HepG2 (cell line): Measurements from ENCODE around the gene ALPL. TPM values are rescaled to one million over a fixed set of nuclear protein-coding genes. Genes with fewer than 3 reads are reported as not detected.

Experiments
- CREM ChIP-seq, 2 experiments: sonication (generic) in 1 of 2; formaldehyde crosslinking in 1 of 2; IDR thresholded peaks; 2 replicates each; pipeline versions ENCODE4 v1.4.0 to v1.6.1; 2016 to 2020; ENCODE audit warnings: antibody characterized with exemption in 1 of 2, mild to moderate bottlenecking in 1 of 2, missing genetic modification reagents in 1 of 2
- ELF3 ChIP-seq: IDR thresholded peaks from 2 replicates; pipeline ENCODE4 v1.6.1; 2016; ENCODE audit warnings: missing genetic modification reagents, missing compliant biosample characterization
- FOSL1 ChIP-seq: sonication (generic); formaldehyde crosslinking; IDR thresholded peaks from 2 replicates; pipeline ENCODE4 v1.9.0; 2021; ENCODE audit warnings: missing genetic modification reagents, borderline replicate concordance
- IRF2 ChIP-seq: IDR thresholded peaks from 2 replicates; pipeline ENCODE4 v1.6.1; 2018; ENCODE audit warnings: missing genetic modification reagents, missing compliant biosample characterization
- MTA1 ChIP-seq: sonication (generic); formaldehyde crosslinking; IDR thresholded peaks from 2 replicates; pipeline ENCODE4 v1.4.0; 2020; ENCODE audit warnings: missing genetic modification reagents, mild to moderate bottlenecking, borderline replicate concordance
- SNAI1 ChIP-seq: sonication (generic); formaldehyde crosslinking; IDR thresholded peaks from 2 replicates; pipeline ENCODE4 v1.5.0; 2020; ENCODE audit warnings: mild to moderate bottlenecking, missing genetic modification reagents, borderline replicate concordance
- ZFP41 ChIP-seq: sonication (generic); formaldehyde crosslinking; IDR thresholded peaks from 2 replicates; pipeline ENCODE4 v1.4.0; 2020; ENCODE audit warnings: mild to moderate bottlenecking, missing genetic modification reagents, borderline replicate concordance
- ZMYM2 ChIP-seq: sonication (generic); formaldehyde crosslinking; IDR thresholded peaks from 2 replicates; pipeline ENCODE4 v1.8.0; 2022; ENCODE audit warnings: mild to moderate bottlenecking, missing genetic modification reagents
- ZNF20 ChIP-seq: sonication (generic); formaldehyde crosslinking; IDR thresholded peaks from 2 replicates; pipeline ENCODE4 v1.4.0; 2020; ENCODE audit warnings: mild to moderate bottlenecking, moderate library complexity, missing genetic modification reagents
- ZNF263 ChIP-seq: sonication (generic); formaldehyde crosslinking; IDR thresholded peaks from 2 replicates; pipeline ENCODE4 v1.4.0; 2020; ENCODE audit warnings: missing genetic modification reagents
- ZNF3 ChIP-seq: IDR thresholded peaks from 2 replicates; pipeline ENCODE4 v1.7.0; 2017; ENCODE audit warnings: inconsistent platforms
- ZNF44 ChIP-seq: sonication (generic); formaldehyde crosslinking; IDR thresholded peaks from 2 replicates; pipeline ENCODE4 v1.5.1; 2020; ENCODE audit warnings: mild to moderate bottlenecking, missing genetic modification reagents
- ZNF446 ChIP-seq: sonication (generic); formaldehyde crosslinking; IDR thresholded peaks from 2 replicates; pipeline ENCODE4 v1.5.0; 2020; ENCODE audit warnings: mild to moderate bottlenecking, missing genetic modification reagents
- ZNF660 ChIP-seq: sonication (generic); formaldehyde crosslinking; IDR thresholded peaks from 2 replicates; pipeline ENCODE4 v1.5.1; 2020; ENCODE audit warnings: mild to moderate bottlenecking, low read depth, missing genetic modification reagents, borderline replicate concordance
- ZNF777 ChIP-seq: sonication (generic); formaldehyde crosslinking; IDR thresholded peaks from 2 replicates; pipeline ENCODE4 v1.4.0; 2020; ENCODE audit warnings: missing genetic modification reagents
- polyA plus RNA-seq, 8 experiments: library from polyadenylated mRNA; depleted of rRNA in 3 of 8; stranded (reverse) in 7 of 8; unstranded in 1 of 8; fragments of >200 nt; fragmentation: Illumina TruSeq in 4 of 8; extraction: Trizol in 4 of 8; gene quantifications; 2 replicates each; pipeline versions ENCODE4 v1.2.1 to v1.2.3, GENCODE V29; 2011 to 2016; ENCODE audit warnings: low read depth in 4 of 8, missing spikeins in 1 of 8, mixed read lengths in 1 of 8; ENCODE audit not compliant: insufficient read depth in 1 of 8
- total RNA-seq, 5 experiments: library from RNA; depleted of rRNA; stranded (reverse); fragments of >200 nt; fragmentation: Illumina TruSeq; extraction: Trizol; gene quantifications; 2 replicates each; pipeline ENCODE4 v1.2.3, GENCODE V29; 2016; ENCODE audit warnings: low read depth in 1 of 5
- TF ChIP-seq, protein P1 (sequence below): sonication (generic); formaldehyde crosslinking; IDR thresholded peaks from 2 replicates; pipeline ENCODE4 v1.4.0; 2020; ENCODE audit warnings: mild to moderate bottlenecking, missing genetic modification reagents
- TF ChIP-seq, protein P2 (sequence below): IDR thresholded peaks from 2 replicates; pipeline ENCODE4 v1.6.1; 2016
- TF ChIP-seq, protein P3 (sequence below): sonication (generic); formaldehyde crosslinking; IDR thresholded peaks from 2 replicates; pipeline ENCODE4 v1.8.0; 2022; ENCODE audit warnings: mild to moderate bottlenecking, missing genetic modification reagents, borderline replicate concordance
- TF ChIP-seq, protein P4 (sequence below): sonication (generic); formaldehyde crosslinking; IDR thresholded peaks from 2 replicates; pipeline ENCODE4 v1.5.1; 2020; ENCODE audit warnings: missing genetic modification reagents, mild to moderate bottlenecking, borderline replicate concordance
- TF ChIP-seq, protein P5 (sequence below): IDR thresholded peaks from 2 replicates; pipeline ENCODE4 v1.6.1; 2016

Gene ALPL
- total and polyA plus RNA-seq, 2 of the 13 experiments (the other 11 are each of a cell fraction or from before 2014, with no cell fraction given): 0.12 TPM; not detected in 1

DNA sequence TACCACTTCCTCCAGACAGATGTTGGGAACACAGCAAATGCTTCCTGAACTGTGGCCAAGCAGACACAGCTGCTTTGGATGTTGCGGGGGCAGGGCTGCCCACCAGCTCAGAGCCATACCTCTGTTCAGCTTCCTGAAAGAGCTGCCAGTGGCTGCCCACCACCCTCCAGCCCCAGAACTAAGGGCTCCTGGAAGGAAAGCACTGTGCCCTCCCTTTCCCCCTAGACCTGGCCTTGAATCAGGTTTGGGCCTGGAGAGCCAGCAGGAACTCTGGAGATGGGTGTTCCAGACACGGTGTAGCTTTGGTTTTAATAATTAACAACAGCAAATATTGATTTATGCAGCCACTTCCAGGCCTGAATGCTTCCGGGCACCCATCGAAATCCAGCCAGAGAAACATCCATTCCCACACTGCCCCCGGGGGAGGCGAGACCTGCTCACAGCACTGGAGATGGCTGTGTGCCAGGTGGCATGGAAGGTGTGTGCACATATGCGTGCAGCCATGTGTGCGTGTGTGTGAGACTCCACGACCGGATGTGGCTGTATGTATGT, 114.3 kb downstream of the ALPL start (continued):
- TF ChIP-seq, protein P1, sequence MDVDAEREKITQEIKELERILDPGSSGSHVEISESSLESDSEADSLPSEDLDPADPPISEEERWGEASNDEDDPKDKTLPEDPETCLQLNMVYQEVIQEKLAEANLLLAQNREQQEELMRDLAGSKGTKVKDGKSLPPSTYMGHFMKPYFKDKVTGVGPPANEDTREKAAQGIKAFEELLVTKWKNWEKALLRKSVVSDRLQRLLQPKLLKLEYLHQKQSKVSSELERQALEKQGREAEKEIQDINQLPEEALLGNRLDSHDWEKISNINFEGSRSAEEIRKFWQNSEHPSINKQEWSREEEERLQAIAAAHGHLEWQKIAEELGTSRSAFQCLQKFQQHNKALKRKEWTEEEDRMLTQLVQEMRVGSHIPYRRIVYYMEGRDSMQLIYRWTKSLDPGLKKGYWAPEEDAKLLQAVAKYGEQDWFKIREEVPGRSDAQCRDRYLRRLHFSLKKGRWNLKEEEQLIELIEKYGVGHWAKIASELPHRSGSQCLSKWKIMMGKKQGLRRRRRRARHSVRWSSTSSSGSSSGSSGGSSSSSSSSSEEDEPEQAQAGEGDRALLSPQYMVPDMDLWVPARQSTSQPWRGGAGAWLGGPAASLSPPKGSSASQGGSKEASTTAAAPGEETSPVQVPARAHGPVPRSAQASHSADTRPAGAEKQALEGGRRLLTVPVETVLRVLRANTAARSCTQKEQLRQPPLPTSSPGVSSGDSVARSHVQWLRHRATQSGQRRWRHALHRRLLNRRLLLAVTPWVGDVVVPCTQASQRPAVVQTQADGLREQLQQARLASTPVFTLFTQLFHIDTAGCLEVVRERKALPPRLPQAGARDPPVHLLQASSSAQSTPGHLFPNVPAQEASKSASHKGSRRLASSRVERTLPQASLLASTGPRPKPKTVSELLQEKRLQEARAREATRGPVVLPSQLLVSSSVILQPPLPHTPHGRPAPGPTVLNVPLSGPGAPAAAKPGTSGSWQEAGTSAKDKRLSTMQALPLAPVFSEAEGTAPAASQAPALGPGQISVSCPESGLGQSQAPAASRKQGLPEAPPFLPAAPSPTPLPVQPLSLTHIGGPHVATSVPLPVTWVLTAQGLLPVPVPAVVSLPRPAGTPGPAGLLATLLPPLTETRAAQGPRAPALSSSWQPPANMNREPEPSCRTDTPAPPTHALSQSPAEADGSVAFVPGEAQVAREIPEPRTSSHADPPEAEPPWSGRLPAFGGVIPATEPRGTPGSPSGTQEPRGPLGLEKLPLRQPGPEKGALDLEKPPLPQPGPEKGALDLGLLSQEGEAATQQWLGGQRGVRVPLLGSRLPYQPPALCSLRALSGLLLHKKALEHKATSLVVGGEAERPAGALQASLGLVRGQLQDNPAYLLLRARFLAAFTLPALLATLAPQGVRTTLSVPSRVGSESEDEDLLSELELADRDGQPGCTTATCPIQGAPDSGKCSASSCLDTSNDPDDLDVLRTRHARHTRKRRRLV (CRISPR knock-in tag): no peak
- TF ChIP-seq, protein P2, sequence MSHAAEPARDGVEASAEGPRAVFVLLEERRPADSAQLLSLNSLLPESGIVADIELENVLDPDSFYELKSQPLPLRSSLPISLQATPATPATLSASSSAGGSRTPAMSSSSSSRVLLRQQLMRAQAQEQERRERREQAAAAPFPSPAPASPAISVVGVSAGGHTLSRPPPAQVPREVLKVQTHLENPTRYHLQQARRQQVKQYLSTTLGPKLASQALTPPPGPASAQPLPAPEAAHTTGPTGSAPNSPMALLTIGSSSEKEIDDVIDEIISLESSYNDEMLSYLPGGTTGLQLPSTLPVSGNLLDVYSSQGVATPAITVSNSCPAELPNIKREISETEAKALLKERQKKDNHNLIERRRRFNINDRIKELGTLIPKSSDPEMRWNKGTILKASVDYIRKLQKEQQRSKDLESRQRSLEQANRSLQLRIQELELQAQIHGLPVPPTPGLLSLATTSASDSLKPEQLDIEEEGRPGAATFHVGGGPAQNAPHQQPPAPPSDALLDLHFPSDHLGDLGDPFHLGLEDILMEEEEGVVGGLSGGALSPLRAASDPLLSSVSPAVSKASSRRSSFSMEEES (CRISPR knock-in tag): peak; percentile 47
- TF ChIP-seq ZNF44 (CRISPR knock-in tag): no peak
- TF ChIP-seq ZNF20 (CRISPR knock-in tag): no peak
- TF ChIP-seq, protein P3, sequence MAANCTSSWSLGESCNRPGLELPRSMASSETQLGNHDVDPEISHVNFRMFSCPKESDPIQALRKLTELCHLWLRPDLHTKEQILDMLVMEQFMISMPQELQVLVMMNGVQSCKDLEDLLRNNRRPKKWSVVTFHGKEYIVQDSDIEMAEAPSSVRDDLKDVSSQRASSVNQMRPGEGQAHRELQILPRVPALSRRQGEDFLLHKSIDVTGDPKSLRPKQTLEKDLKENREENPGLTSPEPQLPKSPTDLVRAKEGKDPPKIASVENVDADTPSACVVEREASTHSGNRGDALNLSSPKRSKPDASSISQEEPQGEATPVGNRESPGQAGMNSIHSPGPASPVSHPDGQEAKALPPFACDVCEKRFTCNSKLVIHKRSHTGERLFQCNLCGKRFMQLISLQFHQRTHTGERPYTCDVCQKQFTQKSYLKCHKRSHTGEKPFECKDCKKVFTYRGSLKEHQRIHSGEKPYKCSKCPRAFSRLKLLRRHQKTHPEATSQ (CRISPR knock-in tag): no peak
- no peak for TF ChIP-seq ZNF660 (CRISPR knock-in tag)
- TF ChIP-seq FOSL1: no peak
- TF ChIP-seq IRF2 (CRISPR knock-in tag): no peak
- TF ChIP-seq ZNF446 (CRISPR knock-in tag): no peak
- TF ChIP-seq, protein P4, sequence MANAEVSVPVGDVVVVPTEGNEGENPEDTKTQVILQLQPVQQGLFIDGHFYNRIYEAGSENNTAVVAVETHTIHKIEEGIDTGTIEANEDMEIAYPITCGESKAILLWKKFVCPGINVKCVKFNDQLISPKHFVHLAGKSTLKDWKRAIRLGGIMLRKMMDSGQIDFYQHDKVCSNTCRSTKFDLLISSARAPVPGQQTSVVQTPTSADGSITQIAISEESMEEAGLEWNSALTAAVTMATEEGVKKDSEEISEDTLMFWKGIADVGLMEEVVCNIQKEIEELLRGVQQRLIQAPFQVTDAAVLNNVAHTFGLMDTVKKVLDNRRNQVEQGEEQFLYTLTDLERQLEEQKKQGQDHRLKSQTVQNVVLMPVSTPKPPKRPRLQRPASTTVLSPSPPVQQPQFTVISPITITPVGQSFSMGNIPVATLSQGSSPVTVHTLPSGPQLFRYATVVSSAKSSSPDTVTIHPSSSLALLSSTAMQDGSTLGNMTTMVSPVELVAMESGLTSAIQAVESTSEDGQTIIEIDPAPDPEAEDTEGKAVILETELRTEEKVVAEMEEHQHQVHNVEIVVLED: no peak; the same call in 1 of the 2 replicates
- peak; percentile 81; the same call in 1 of the 2 replicates for TF ChIP-seq ZFP41 (CRISPR knock-in tag)
- peak; percentile 81; the same call in 1 of the 2 replicates for TF ChIP-seq MTA1 (CRISPR knock-in tag)
- TF ChIP-seq ELF3 (CRISPR knock-in tag): peak; percentile 93
- no peak for TF ChIP-seq ZNF777 (CRISPR knock-in tag)
- TF ChIP-seq ZNF263 (CRISPR knock-in tag): no peak; the same call in 1 of the 2 replicates
- TF ChIP-seq ZMYM2: no peak
- TF ChIP-seq, protein P5, sequence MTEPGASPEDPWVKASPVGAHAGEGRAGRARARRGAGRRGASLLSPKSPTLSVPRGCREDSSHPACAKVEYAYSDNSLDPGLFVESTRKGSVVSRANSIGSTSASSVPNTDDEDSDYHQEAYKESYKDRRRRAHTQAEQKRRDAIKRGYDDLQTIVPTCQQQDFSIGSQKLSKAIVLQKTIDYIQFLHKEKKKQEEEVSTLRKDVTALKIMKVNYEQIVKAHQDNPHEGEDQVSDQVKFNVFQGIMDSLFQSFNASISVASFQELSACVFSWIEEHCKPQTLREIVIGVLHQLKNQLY (CRISPR knock-in tag): peak; percentile 71
- peak; percentile 31; the same call in 1 of the 2 replicates for TF ChIP-seq CREM (IDR thresholded peaks at IDR 0.05)
- no peak for TF ChIP-seq CREM (CRISPR knock-in tag; IDR thresholded peaks at IDR 0.05)
- no peak for TF ChIP-seq SNAI1
- TF ChIP-seq ZNF3 (CRISPR knock-in tag): no peak
